HCT116 (cell line): ENCODE measurements around the gene PFKFB3. TPM values are rescaled to one million over a fixed set of nuclear protein-coding genes. Genes with fewer than 3 reads are reported as not detected.

Experiments
- ATAC-seq: fragments of 200-7000 bp; cut with Tn5 transposase; 2 replicates; pipeline ENCODE4 v1.9.1; 2020; ENCODE audit warnings: mild to moderate bottlenecking, moderate library complexity
- BruUV-seq: library from RNA; stranded (reverse); fragments of 400-500 nt; replicated peaks from 2 replicates; lab custom pipeline; 2021; lab: Mats Ljungman, UMichigan
- CTCF ChIA-PET: fragments of 300-600 bp; sonication (Branson Sonifier 250); formaldehyde crosslinking; loops from one replicate; lab custom pipeline; 2021; ENCODE audit warnings: antibody characterized with exemption; lab: Charles Lee
- POLR2A ChIA-PET: fragments of 300-600, 350-600 bp; sonication (Branson Sonifier 250); formaldehyde crosslinking; loops from one replicate; lab custom pipeline; 2021; ENCODE audit warnings: antibody characterized with exemption; lab: Charles Lee
- RAD21 ChIA-PET, 2 experiments: fragments of 300-600 bp; sonication (Branson Sonifier 250); formaldehyde crosslinking; loops; one replicate each; lab custom pipeline; 2023; ENCODE audit warnings: low total read pairs in 2 of 2; ENCODE audit not compliant: uncharacterized antibody in 2 of 2, unreplicated experiment in 2 of 2, low non-redundant PET in 1 of 2; lab: Charles Lee
- DNase-seq: peaks from one replicate; pipeline ENCODE4 v3.0.0-alpha.2; 2010; ENCODE audit warnings: low read depth, low spot score
- H2AFZ ChIP-seq: fragments of 200-600 bp; shearing (Covaris generic), sonication (generic); 2 replicates; pipeline ENCODE4 v1.6.1; 2017; ENCODE audit warnings: low read depth, mixed run types, mixed read lengths, antibody characterized with exemption, low read length; ENCODE audit not compliant: poor library complexity, severe bottlenecking
- H3K27ac ChIP-seq: 2 replicates; pipeline ENCODE4 v1.5.1; 2012; ENCODE audit warnings: low read depth, low read length
- H3K27me3 ChIP-seq: fragments of 200-600 bp; sonication (generic); 2 replicates; pipeline ENCODE4 v1.6.1; 2016; ENCODE audit warnings: mixed run types, low read length, mixed read lengths; ENCODE audit not compliant: insufficient read depth
- H3K36me3 ChIP-seq, 2 experiments: fragments of 200-500 bp in 1 of 2; fragments of 200-600 bp in 1 of 2; sonication (Bioruptor generic) in 1 of 2; sonication (generic) in 1 of 2; 2 replicates each; pipeline versions ENCODE4 v1.5.1 to v1.6.1; 2014 to 2016; ENCODE audit warnings: low read length in 2 of 2, inconsistent platforms in 1 of 2, mixed read lengths in 1 of 2, mixed run types in 1 of 2; ENCODE audit not compliant: insufficient read depth in 2 of 2, control insufficient read depth in 1 of 2
- H3K4me1 ChIP-seq, 2 experiments: fragments of 200-600 bp in 1 of 2; sonication (generic) in 1 of 2; 2 replicates each; pipeline versions ENCODE4 v1.5.1 to v1.6.1; 2012 to 2017; ENCODE audit warnings: low read length in 2 of 2, inconsistent platforms in 1 of 2, mild to moderate bottlenecking in 1 of 2, mixed read lengths in 1 of 2, mixed run types in 1 of 2, moderate library complexity in 1 of 2; ENCODE audit not compliant: insufficient read depth in 2 of 2, control insufficient read depth in 1 of 2
- H3K4me2 ChIP-seq: fragments of 200-600 bp; sonication (generic); 2 replicates; pipeline ENCODE4 v1.6.1; 2017; ENCODE audit warnings: mixed run types, low read length, mixed read lengths
- H3K4me3 ChIP-seq, 2 experiments: fragments of 200-600 bp in 1 of 2; sonication (generic) in 1 of 2; replicated peaks in 1 of 2; 2 replicates each; pipeline ENCODE4 v1.5.1; 2011 to 2016; ENCODE audit warnings: low read length in 2 of 2, control low read depth in 1 of 2, low read depth in 1 of 2, mild to moderate bottlenecking in 1 of 2, mixed read lengths in 1 of 2, mixed run types in 1 of 2
- H3K79me2 ChIP-seq: fragments of 200-600 bp; sonication (generic); 2 replicates; pipeline ENCODE4 v1.6.1; 2017; ENCODE audit warnings: mild to moderate bottlenecking, mixed run types, low read length, moderate library complexity, mixed read lengths; ENCODE audit not compliant: insufficient read depth
- H3K9ac ChIP-seq: fragments of 200-600 bp; sonication (generic); 2 replicates; pipeline ENCODE4 v1.6.1; 2016; ENCODE audit warnings: low read length, mixed read lengths
- H3K9me2 ChIP-seq: fragments of 200-600 bp; sonication (generic), shearing (Covaris generic); 2 replicates; pipeline ENCODE4 v1.6.1; 2017; ENCODE audit warnings: mixed run types, mild to moderate bottlenecking, moderate library complexity; ENCODE audit not compliant: insufficient read depth
- H3K9me3 ChIP-seq, 2 experiments: fragments of 200-500 bp in 1 of 2; fragments of 200-600 bp in 1 of 2; sonication (Bioruptor generic) in 1 of 2; sonication (generic) in 1 of 2; 2 replicates each; pipeline ENCODE4 v1.6.1; 2014 to 2017; ENCODE audit warnings: low read length in 2 of 2, mixed read lengths in 2 of 2, inconsistent platforms in 1 of 2, low read depth in 1 of 2, mild to moderate bottlenecking in 1 of 2, mixed run types in 1 of 2, moderate library complexity in 1 of 2; ENCODE audit not compliant: control insufficient read depth in 1 of 2, insufficient read depth in 1 of 2
- H4K20me1 ChIP-seq: fragments of 200-600 bp; sonication (generic), shearing (Covaris generic); 2 replicates; pipeline ENCODE4 v1.6.1; 2017; ENCODE audit warnings: mixed run types, mild to moderate bottlenecking, moderate library complexity; ENCODE audit not compliant: insufficient read depth
- EGR1 ChIP-seq: IDR thresholded peaks from 2 replicates; pipeline ENCODE4 v1.6.1; 2012; ENCODE audit warnings: low read depth
- SP1 ChIP-seq: IDR thresholded peaks from 2 replicates; pipeline ENCODE4 v1.6.1; 2012; ENCODE audit warnings: low read depth
- intact Hi-C: fragments of 100-400 bp; cut with micrococcal nuclease; formaldehyde crosslinking; loops from 2 replicates; pipeline ENCODE4 v1.10.0; 2022
- total RNA-seq: library from RNA; stranded (reverse); gene quantifications from one replicate; pipeline ENCODE4 v1.2.1, GENCODE V29; 2021; ENCODE audit not compliant: unreplicated experiment
- TF ChIP-seq, protein P1 (sequence below): IDR thresholded peaks from 2 replicates; pipeline ENCODE4 v1.6.1; 2012
- TF ChIP-seq, protein P2 (sequence below), 3 experiments: fragments of 200-600 bp in 1 of 3; sonication (generic) in 1 of 3; IDR thresholded peaks in 2 of 3; conservative IDR thresholded peaks in 1 of 3; 2 replicates each; pipeline ENCODE4 v1.5.1; 2012 to 2017; ENCODE audit warnings: low read depth in 2 of 3, low read length in 2 of 3, antibody characterized with exemption in 1 of 3, borderline replicate concordance in 1 of 3, control low read depth in 1 of 3, mild to moderate bottlenecking in 1 of 3, mixed read lengths in 1 of 3, mixed run types in 1 of 3, moderate library complexity in 1 of 3; ENCODE audit not compliant: insufficient read depth in 1 of 3
- TF ChIP-seq, protein P3 (sequence below): IDR thresholded peaks from 2 replicates; pipeline ENCODE4 v1.6.1; 2012; ENCODE audit warnings: low read depth
- TF ChIP-seq, protein P4 (sequence below): IDR thresholded peaks from 2 replicates; pipeline ENCODE4 v1.6.1; 2012

The PFKFB3 gene
- total RNA-seq, 1 experiment from 2014 or later = 50.8 TPM

DNA sequence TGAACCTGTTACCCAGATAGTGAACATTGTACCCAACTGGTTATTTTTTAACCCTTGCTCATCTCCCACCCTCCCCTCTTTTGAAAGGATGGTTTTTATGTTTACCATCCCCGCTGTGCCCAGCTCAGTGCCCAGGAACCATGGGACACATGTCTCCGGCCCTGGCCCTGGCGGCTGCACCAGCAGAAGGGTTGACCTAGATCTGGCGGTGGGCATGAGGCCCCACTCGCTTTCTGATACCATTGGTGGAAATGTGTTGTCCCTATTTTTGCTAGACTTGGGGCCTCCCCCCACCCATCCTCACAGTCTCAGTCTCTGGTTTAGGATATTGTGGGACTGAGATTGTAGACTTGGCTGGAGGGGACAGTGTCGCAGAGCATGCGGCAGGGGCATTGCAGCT, 11.9 kb downstream of the PFKFB3 start:
- RAD21 ChIA-PET = no interaction called here
- POLR2A ChIA-PET = no interaction called here
- intact Hi-C loops = no loop called here
- TF ChIP-seq EGR1 = no peak
- TF ChIP-seq, protein P1, sequence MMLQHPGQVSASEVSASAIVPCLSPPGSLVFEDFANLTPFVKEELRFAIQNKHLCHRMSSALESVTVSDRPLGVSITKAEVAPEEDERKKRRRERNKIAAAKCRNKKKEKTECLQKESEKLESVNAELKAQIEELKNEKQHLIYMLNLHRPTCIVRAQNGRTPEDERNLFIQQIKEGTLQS = no peak
- TF ChIP-seq, protein P2, sequence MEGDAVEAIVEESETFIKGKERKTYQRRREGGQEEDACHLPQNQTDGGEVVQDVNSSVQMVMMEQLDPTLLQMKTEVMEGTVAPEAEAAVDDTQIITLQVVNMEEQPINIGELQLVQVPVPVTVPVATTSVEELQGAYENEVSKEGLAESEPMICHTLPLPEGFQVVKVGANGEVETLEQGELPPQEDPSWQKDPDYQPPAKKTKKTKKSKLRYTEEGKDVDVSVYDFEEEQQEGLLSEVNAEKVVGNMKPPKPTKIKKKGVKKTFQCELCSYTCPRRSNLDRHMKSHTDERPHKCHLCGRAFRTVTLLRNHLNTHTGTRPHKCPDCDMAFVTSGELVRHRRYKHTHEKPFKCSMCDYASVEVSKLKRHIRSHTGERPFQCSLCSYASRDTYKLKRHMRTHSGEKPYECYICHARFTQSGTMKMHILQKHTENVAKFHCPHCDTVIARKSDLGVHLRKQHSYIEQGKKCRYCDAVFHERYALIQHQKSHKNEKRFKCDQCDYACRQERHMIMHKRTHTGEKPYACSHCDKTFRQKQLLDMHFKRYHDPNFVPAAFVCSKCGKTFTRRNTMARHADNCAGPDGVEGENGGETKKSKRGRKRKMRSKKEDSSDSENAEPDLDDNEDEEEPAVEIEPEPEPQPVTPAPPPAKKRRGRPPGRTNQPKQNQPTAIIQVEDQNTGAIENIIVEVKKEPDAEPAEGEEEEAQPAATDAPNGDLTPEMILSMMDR (IDR thresholded peaks at IDR 0.05 in 2 of 3, conservative IDR thresholded peaks at IDR 0.05 in 1 of 3; ENCODE audit: borderline replicate concordance in 1 of 3, insufficient read depth in 1 of 3, low read depth in 2 of 3, low read length in 2 of 3) = no peak
- no peak for TF ChIP-seq SP1
- TF ChIP-seq, protein P3, sequence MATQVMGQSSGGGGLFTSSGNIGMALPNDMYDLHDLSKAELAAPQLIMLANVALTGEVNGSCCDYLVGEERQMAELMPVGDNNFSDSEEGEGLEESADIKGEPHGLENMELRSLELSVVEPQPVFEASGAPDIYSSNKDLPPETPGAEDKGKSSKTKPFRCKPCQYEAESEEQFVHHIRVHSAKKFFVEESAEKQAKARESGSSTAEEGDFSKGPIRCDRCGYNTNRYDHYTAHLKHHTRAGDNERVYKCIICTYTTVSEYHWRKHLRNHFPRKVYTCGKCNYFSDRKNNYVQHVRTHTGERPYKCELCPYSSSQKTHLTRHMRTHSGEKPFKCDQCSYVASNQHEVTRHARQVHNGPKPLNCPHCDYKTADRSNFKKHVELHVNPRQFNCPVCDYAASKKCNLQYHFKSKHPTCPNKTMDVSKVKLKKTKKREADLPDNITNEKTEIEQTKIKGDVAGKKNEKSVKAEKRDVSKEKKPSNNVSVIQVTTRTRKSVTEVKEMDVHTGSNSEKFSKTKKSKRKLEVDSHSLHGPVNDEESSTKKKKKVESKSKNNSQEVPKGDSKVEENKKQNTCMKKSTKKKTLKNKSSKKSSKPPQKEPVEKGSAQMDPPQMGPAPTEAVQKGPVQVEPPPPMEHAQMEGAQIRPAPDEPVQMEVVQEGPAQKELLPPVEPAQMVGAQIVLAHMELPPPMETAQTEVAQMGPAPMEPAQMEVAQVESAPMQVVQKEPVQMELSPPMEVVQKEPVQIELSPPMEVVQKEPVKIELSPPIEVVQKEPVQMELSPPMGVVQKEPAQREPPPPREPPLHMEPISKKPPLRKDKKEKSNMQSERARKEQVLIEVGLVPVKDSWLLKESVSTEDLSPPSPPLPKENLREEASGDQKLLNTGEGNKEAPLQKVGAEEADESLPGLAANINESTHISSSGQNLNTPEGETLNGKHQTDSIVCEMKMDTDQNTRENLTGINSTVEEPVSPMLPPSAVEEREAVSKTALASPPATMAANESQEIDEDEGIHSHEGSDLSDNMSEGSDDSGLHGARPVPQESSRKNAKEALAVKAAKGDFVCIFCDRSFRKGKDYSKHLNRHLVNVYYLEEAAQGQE = no peak
- TF ChIP-seq, protein P4, sequence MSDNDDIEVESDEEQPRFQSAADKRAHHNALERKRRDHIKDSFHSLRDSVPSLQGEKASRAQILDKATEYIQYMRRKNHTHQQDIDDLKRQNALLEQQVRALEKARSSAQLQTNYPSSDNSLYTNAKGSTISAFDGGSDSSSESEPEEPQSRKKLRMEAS = no peak
- Histone ChIP-seq H2AFZ (no peak overlapping the region), H3K4me1 (no peaks in the 10 kb centered on the region), H3K4me3 (no peak overlapping the region), H3K36me3 (peaks cover 14 to 16% of the 10 kb centered on the region in 2 experiments; a peak in 3 of 4 replicates), H3K27me3 (no peaks in the 10 kb centered on the region), H3K9me2 (no peaks in the 10 kb centered on the region), H3K4me2 (no peak overlapping the region), H3K9me3 (no peaks in the 10 kb centered on the region), H4K20me1 (no peaks in the 10 kb centered on the region), H3K9ac (no peak overlapping the region), H3K79me2 (peaks cover 22% of the 10 kb centered on the region), H3K27ac (no peak overlapping the region)
- no peak for ATAC-seq
- DNase-seq = no peak
- CTCF ChIA-PET = no interaction called here
- no TSS peak for BruUV-seq
